Colonic mucosa (tissue), 4 donors: Measurements from ENCODE around the gene SLC2A5. TPM values are rescaled to one million over a fixed set of nuclear protein-coding genes. Genes with fewer than 3 reads are reported as not detected.

Experiments used
- DNase-seq: peaks from one replicate; pipeline ENCODE4 v3.0.0-alpha.2; 2020
- H3K27ac ChIP-seq: fragments of 200-600 bp; one replicate; pipeline ENCODE4 v1.8.0; 2021
- H3K27me3 ChIP-seq: fragments of 200-600 bp; one replicate; pipeline ENCODE4 v1.8.0; 2021
- H3K36me3 ChIP-seq: fragments of 200-600 bp; one replicate; pipeline ENCODE4 v1.8.0; 2021
- H3K4me1 ChIP-seq: fragments of 200-600 bp; one replicate; pipeline ENCODE4 v1.8.0; 2021; ENCODE audit warnings: mild to moderate bottlenecking
- H3K4me3 ChIP-seq: fragments of 200-600 bp; one replicate; pipeline ENCODE4 v1.8.0; 2021
- H3K9ac ChIP-seq, 2 donors: one replicate each; pipeline ENCODE4 v1.7.0; 2013; ENCODE audit warnings: control low read depth in 2 of 2, low read depth in 2 of 2, low read length in 2 of 2
- H3K9me3 ChIP-seq: fragments of 200-600 bp; one replicate; pipeline ENCODE4 v1.8.0; 2021
- CTCF ChIP-seq: fragments of 200-600 bp; IDR thresholded peaks from one replicate; pipeline ENCODE4 v1.8.0; 2022; ENCODE audit warnings: antibody characterized with exemption, mild to moderate bottlenecking
- intact Hi-C: fragments of 100-400 bp; cut with DNase I; formaldehyde crosslinking; loops from one replicate; pipeline ENCODE4 v1.14.1; 2022
- total RNA-seq, 2 donors: library from RNA; stranded (reverse); fragmentation: NEBNext Ultra II Directional in 1 of 2; extraction: Animal tissue kit (Norgen Biotek cat#: 25700) in 1 of 2; gene quantifications; one replicate each; pipeline ENCODE4 v1.2.1, GENCODE V29; 2021
- donor health status: healthy.
- donor health status: DM: no; HTN: no; CAD: no.
- donor health status: DM: no; HTN: no; CAD: no.

Gene SLC2A5
- total RNA-seq, 2 donors from 2014 or later = 1.8 to 4.9 TPM

- Histone ChIP-seq H3K27ac (no peak overlapping the region), H3K9ac (no peak overlapping the region), H3K9me3 (no peaks in the 10 kb centered on the region), H3K4me3 (no peak overlapping the region), H3K4me1 (no peaks in the 10 kb centered on the region), H3K36me3 (no peaks in the 10 kb centered on the region), H3K27me3 (no peaks in the 10 kb centered on the region)
- no peak for DNase-seq
- intact Hi-C loops = no loop called here
- TF ChIP-seq CTCF = no peak
Measured at GRCh38 chr1:9014475-9015375, 54.7 kb downstream of the SLC2A5 start.

GRCh38 chr1:9013819-9014218, 55.6 kb downstream of the SLC2A5 start:
- TF ChIP-seq CTCF = no peak
- Histone ChIP-seq H3K4me1 (no peaks in the 10 kb centered on the region), H3K27ac (no peak overlapping the region), H3K9me3 (no peaks in the 10 kb centered on the region), H3K4me3 (no peak overlapping the region), H3K9ac (no peak overlapping the region), H3K27me3 (no peaks in the 10 kb centered on the region), H3K36me3 (no peaks in the 10 kb centered on the region)
- DNase-seq = no peak
- intact Hi-C loops = no loop called here

- Histone ChIP-seq H3K9me3 (no peaks in the 10 kb centered on the region), H3K27me3 (no peaks in the 10 kb centered on the region), H3K27ac (no peak overlapping the region), H3K36me3 (no peaks in the 10 kb centered on the region), H3K4me1 (no peaks in the 10 kb centered on the region), H3K4me3 (no peak overlapping the region), H3K9ac (no peak overlapping the region)
- peak; percentile 36 for DNase-seq
- TF ChIP-seq CTCF = no peak
- intact Hi-C loops = no loop called here
Measured at GRCh38 chr1:9010781-9011323, 58.6 kb downstream of the SLC2A5 start.

GRCh38 chr1:9009438-9010370, 59.7 kb downstream of the SLC2A5 start:
- Histone ChIP-seq H3K36me3 (no peaks in the 10 kb centered on the region), H3K9me3 (no peaks in the 10 kb centered on the region), H3K4me3 (no peak overlapping the region), H3K4me1 (no peaks in the 10 kb centered on the region), H3K27me3 (no peaks in the 10 kb centered on the region), H3K27ac (no peak overlapping the region), H3K9ac (no peak overlapping the region)
- TF ChIP-seq CTCF = peak; percentile 47
- DNase-seq = no peak
- intact Hi-C loops = loop anchor here (5.0 kb wide), 2 partner anchors 92 to 93 kb away; no protein-coding TSS in a partner anchor

GRCh38 chr1:9008236-9008635, 61.2 kb downstream of the SLC2A5 start:
- no peak for DNase-seq
- no peak overlapping the region for H3K27ac ChIP-seq
- H3K4me3 ChIP-seq = no peak overlapping the region
- TF ChIP-seq CTCF = no peak
- intact Hi-C loops = loop anchor here (5.0 kb wide), 2 partner anchors 91 to 94 kb away; no protein-coding TSS in a partner anchor
- H3K27me3 ChIP-seq = no peaks in the 10 kb centered on the region
- no peaks in the 10 kb centered on the region for H3K36me3 ChIP-seq
- no peak overlapping the region for H3K9ac ChIP-seq
- H3K4me1 ChIP-seq = no peaks in the 10 kb centered on the region
- no peaks in the 10 kb centered on the region for H3K9me3 ChIP-seq
